Astrocyte of the spinal cord (primary cell): Measurements from ENCODE around the gene UBB.
"Not testable (repeated sequence)": the region's sequence is repeated elsewhere in the genome, so short reads cannot be mapped to it uniquely, and the experiment has no call there.

ENCODE experiments used
- DNase-seq: peaks from one replicate; pipeline ENCODE4 v3.0.0; 2011; ENCODE audit warnings: low read depth, low spot score
- H3K4me3 ChIP-seq: 2 replicates; pipeline ENCODE4 v1.5.1; 2011; ENCODE audit warnings: low read depth, mild to moderate bottlenecking, low read length, moderate library complexity
- CTCF ChIP-seq: IDR thresholded peaks from 2 replicates; pipeline ENCODE4 v1.5.1; 2012; ENCODE audit warnings: low read depth, mild to moderate bottlenecking, low read length, inconsistent platforms
- in situ Hi-C: cut with HindIII; loops from 2 replicates; pipeline ENCODE4 v1.10.0; 2017; ENCODE audit warnings: low sequenced_read_pairs

The UBB gene

DNA sequence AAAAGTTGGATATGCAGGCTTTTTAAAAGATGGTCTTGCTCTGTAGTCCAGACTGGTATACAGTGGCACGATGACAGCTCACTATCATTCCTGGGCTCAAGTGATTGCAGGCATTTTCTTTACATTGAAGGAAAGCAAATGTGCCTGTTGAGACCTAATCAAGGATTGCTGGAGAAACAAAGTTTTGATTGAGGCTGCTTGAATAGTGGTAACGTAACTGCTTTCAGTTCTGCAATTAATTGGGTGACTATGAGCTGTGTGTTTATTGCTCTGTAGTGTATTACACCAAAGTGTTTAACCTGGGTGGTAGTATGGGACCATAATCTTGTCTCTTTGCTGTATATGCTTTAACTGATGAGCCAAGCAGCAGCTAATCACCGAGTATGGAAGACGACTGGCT lies 2.3 kb downstream of the UBB start:
- no peak for DNase-seq
- no peak for TF ChIP-seq CTCF
- in situ Hi-C loops, result no loop called here
- no peak overlapping the region for H3K4me3 ChIP-seq

DNA sequence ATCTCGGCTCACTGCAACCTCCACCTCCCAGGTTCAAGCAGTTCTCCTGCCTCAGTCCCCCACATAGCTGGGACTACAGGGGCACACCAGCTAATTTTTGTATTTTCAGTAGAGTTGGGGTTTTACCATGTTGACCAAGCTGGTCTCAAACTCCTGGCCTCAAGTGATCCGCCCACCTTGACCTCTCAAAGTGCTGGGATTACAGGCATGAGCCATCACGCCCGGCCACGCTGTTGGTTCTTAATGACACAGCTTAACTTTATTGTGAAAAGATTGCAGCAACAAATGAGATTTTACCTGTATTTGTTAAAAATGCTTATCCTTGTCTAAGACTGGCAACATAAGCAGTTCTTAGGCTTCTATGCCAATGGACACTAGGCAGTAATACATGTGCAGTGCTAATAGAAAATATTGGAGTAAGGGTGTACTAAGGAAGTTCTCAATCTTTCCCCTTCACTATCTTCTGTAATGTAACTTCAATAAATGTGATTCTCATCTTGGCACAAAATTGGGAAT lies 2.9 kb downstream of the UBB start:
- no peak for DNase-seq
- TF ChIP-seq CTCF, result no peak
- in situ Hi-C loops, result no loop called here
- H3K4me3 ChIP-seq, result no peak overlapping the region

- DNase-seq, result no peak
- no peak overlapping the region for H3K4me3 ChIP-seq
- in situ Hi-C loops, result no loop called here
- TF ChIP-seq CTCF, result no peak
Measured at GRCh38 chr17:16384557-16384956, 3.7 kb downstream of the UBB start.

- DNase-seq, in situ Hi-C loops, H3K4me3 ChIP-seq: not testable (repeated sequence)
Measured at GRCh38 chr17:16386126-16386507, 5.2 kb downstream of the UBB start.

- no peak for DNase-seq
- in situ Hi-C loops, result no loop called here
- no peak for TF ChIP-seq CTCF
- no peak overlapping the region for H3K4me3 ChIP-seq
Measured at GRCh38 chr17:16391451-16391850, 10.6 kb downstream of the UBB start.

- H3K4me3 ChIP-seq, DNase-seq, in situ Hi-C loops: not testable (repeated sequence)
Measured at GRCh38 chr17:16392491-16392890, 11.6 kb downstream of the UBB start.

DNA sequence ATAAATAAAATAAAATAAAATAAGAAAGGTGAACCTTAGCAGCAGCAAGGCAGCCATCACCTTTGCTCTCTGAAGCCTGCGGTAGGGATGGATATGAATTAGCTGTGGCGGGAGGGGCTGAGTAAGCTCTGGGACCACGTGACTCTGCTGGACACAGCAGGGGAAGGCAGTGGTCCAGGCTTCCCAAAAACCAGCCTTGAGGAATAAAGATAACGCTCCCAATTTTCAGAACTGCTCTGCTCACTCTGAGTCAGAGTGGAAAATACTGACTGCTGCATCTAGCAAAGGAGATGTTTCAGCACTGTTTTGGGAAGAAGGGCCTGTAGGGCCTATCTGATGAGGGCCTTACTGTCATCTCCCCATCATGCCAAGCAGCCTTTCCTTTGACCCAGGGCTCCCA lies 15.0 kb downstream of the UBB start:
- in situ Hi-C loops, result not testable (repeated sequence)

DNA sequence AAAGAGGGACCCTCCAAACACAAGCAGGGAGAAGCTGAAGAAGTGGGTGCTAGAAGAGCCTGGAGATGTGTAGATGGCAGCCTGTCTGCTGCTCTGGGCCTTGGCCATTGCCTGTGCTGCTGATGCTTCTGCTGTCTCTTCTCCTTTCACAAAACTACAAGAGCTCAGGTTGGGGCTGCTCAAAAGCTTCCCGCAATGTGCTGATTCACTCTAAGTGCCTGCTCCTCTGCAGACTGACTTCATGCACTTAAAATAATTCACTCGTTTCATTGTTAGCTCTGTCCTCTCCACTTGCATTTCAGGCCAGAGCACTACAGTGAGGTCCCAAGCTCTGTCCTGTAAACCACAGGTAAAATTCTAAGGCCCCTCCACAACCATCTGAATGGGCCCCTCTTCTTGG lies 15.8 kb downstream of the UBB start:
- H3K4me3 ChIP-seq, in situ Hi-C loops: not testable (repeated sequence)

More for the DNA sequence above, 15.0 kb downstream of the UBB start:
- not testable (repeated sequence) for H3K4me3 ChIP-seq, DNase-seq

More for the DNA sequence above, 15.8 kb downstream of the UBB start:
- not testable (repeated sequence) for DNase-seq
